Left kidney (tissue), 2 donors: Measurements from ENCODE around the gene SMS. TPM values are rescaled to one million over a fixed set of nuclear protein-coding genes. Genes with fewer than 3 reads are reported as not detected.

Experiments used
- DNase-seq: peaks from one replicate; pipeline ENCODE4 v3.0.0-alpha.2; 2013
- polyA plus RNA-seq: library from polyadenylated mRNA; unstranded; fragments of 120-200 nt; gene quantifications from one replicate; pipeline ENCODE4 v1.2.1, GENCODE V29; 2013; ENCODE audit not compliant: insufficient read length

Gene SMS
- polyA plus RNA-seq, 1 donor, result 152 TPM

DNA sequence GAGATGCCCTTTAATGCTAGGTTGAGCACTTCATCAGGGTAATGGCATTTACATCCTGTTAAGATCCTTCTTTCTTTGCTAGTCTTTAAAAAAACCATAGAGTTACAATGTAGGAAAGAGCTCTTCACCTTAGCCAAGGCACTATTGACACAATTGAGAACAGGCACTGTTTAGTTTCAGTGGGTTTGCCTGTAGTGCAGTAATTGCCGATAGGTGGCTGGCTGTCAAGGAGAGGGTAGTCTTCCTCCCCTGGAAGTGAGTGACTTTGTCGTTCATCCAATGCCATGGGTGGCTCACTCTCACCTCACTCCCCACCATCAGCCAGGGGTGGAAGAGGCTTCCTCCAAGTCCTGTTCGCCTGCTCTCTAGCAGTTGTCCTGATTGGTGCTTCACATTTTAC, 34.7 kb downstream of the SMS start:
- no peak for DNase-seq

DNA sequence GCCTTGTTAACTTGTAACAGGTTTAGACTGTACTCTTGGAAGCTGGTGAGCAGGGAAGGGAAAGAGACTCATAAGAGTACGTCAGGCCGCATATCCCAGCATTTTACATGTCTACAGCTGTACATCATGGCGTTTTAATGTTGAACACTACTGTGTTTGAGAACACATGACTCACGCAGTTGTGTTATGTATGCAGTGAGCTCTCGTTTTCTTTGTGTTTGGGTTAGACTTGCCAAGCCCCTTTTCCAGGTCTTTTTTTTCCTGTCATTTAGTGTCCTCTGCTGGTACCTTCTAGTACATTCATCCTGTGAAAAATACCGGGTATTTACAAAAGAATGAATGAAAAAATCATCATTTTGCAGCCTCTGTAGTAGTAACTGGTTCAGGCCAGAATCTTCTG, 35.3 kb downstream of the SMS start:
- DNase-seq, result no peak

DNA sequence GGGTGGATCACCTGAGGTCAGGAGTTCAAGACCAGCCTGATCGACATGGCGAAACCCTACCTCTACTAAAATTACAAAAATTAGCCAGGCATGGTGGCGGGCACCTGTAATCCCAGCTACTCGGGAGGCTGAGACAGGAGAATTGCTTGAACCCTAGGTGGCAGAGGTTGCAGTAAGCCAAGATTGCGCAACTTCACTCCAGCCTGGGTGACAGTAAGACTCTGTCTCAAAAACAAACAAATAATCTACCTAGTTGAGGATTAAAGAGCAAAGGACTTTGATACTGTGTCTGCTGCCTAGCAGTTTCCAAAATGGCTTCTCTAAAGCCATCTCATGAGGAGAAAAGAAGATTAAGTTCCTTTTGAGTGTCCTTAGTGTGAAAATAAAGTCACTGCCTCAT, 37.8 kb downstream of the SMS start:
- no peak for DNase-seq

GRCh38 chrX:21982311-21982710, 41.8 kb downstream of the SMS start:
- no peak for DNase-seq

GRCh38 chrX:21985332-21985777, 44.8 kb downstream of the SMS start:
- DNase-seq, result peak; percentile 76

DNA sequence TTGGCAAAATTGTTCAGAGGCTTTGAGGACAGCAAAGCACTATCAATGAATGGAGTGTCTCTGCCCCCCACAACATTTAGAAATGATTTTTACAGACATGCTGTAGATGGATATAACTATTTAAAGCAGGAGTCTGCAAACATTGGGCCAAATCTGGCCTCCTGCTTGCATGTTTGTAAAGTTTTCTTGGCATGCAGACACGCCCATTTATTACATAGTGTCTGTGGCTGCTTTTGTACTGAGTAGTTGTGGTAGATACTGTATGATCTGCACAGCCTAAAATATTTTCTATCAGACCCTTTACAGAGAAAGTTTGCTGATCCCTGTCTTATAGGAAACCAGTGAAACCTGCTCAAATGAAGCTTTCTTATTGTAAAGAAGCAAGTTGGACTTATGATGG, 46.1 kb downstream of the SMS start:
- no peak for DNase-seq

DNA sequence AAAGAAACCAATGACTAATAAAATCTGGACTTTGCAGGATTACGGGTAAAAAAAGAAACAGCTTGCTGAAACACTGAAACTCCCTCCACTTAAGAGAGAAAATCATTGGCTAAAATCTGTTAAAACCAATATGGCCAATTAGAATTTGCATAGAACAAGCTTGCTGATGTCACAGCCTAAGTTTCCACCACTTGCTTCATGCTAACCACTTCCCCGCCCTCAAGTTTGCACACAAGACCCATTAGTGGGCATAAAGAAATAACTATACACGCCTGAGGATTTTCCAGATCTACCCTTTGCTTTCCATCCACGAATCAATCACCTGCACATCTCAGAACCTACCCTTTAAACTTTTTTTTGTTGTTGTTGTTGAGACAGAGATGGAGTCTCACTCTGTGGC, 48.9 kb downstream of the SMS start:
- DNase-seq, result no peak

- DNase-seq, result no peak
Measured at GRCh38 chrX:21990832-21991231, 50.3 kb downstream of the SMS start.

- DNase-seq, result no peak
Measured at GRCh38 chrX:21991504-21991903, 51.0 kb downstream of the SMS start.

DNA sequence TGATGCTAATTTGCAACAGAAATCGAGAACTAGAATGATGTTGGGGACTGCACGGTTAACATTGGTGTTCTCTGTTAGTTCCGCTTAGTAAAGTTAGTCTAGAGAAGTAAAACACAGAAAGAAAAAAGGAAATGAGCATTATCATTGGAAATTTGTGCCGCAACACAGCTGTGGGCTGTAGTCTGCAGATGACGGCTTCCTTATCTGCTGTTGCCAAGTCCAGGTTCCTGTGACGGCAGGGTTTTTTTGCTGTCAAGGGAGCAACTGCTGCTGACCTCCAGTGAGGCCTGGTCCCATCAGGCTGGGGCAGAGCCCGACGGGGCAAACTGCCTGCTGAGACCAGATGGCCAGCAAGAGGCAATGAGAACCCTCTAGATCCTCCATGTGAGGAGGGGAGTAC, 52.8 kb downstream of the SMS start:
- no peak for DNase-seq

GRCh38 chrX:21996872-21997455, 56.5 kb downstream of the SMS start:
- DNase-seq, result no peak

DNA sequence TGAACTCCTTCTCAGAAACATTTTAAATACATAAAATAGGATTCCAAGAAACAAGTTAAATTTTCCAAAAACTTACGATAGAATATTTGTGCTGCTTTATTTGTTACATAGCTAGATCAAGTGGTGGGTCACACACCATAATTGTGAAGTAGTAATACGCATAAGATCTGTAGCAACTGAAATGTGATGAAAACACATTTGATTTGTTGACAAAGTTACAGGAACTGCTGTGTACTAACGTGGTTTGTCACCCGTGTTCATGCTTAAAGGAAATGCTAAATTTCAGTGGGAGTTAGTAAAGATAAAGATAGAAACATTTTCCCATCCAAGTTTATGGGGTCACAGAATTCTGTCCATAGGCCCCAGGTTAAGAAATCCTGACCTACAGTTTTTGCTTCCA, 57.5 kb downstream of the SMS start:
- DNase-seq, result no peak

DNA sequence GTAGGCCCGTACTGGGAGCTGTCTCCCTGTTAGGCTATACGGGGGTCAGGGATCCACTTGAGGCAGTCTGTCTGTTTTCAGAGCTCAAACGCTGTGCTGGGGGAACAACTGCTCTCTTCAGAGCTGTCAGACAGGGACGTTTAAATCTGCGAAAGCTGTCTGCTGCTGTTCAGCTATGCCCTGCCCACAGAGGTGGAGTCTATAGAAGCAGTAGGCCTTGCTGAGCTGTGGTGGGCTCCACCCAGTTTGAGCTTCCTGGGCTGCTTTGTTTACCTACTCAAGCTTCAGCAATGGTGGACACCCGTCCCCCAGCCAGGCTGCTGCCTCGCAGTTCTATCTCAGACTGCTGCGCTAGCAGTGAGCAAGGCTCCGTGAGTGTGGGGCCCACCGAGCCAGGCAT, 64.4 kb downstream of the SMS start:
- no peak for DNase-seq

DNA sequence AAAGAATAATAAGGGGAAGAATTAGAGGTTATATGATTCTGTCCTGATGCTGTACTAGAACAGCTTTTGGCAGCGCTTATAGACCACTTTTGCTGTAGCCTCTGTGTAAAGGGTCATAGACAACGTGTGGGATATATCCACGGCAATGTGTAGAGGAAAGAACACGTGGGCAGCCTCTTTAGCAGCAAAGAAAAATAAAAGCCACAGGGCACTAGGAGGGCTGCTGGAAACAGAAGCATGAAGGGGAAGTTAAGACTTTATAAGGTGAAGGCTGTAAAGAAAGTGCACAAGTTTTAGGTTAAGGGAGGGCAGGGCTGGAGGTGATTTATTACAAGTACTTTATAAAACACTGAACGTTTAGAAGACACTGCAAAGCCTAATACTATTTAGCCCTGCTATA, 71.5 kb downstream of the SMS start:
- no peak for DNase-seq

DNA sequence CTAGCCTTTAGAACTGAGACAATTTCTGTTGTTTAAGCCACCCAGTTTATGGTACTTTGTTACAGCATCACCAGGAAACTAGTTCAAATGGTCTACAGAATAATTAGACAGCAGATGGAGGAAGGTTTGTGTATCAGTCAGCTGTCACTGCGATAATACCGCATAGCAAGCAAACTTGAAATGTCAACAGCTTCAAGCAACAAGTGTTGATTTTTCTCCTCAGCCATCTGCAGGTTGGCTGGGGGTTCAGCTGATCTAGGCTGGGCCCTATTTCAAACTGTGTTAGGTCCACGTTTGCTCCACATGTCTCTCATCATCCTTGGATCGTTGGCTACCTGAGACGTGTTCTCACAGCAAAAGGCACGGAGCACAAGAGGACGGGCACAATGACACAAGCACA, 72.4 kb downstream of the SMS start:
- DNase-seq, result no peak

- no peak for DNase-seq
Measured at GRCh38 chrX:22015139-22015750, 74.7 kb downstream of the SMS start.

GRCh38 chrX:22021751-22022324, 81.3 kb downstream of the SMS start:
- no peak for DNase-seq

GRCh38 chrX:22024577-22024976, 84.1 kb downstream of the SMS start:
- DNase-seq, result no peak

GRCh38 chrX:22025751-22026150, 85.2 kb downstream of the SMS start:
- no peak for DNase-seq

GRCh38 chrX:22026731-22027130, 86.2 kb downstream of the SMS start:
- no peak for DNase-seq

- DNase-seq, result no peak
Measured at GRCh38 chrX:22032084-22032483, 91.6 kb downstream of the SMS start, which contains the start of gene PHEX. Gene PHEX, plus strand, starts transcription at chrX:22032325. Its CDS starts 681 bp downstream, at chrX:22033006.

DNA sequence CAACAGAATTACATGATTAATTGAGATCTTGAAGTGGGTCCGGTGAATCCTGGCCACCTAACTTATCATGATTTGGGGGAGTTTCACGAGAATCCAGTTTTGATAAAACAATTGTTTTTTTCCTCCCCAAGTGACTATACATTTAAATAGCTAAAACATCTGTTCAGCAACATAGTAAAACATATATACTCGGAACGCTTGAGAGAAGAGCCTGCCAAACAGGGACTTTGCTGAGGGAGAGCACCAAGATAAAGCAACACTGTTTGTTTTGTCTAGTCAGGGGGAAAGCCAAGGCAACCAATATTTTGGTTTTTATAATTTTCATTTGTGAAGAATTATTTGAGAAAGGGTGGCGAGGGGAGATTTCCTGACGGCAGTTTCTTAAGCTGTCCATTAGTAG, 92.0 kb downstream of the SMS start:
- no peak for DNase-seq

DNA sequence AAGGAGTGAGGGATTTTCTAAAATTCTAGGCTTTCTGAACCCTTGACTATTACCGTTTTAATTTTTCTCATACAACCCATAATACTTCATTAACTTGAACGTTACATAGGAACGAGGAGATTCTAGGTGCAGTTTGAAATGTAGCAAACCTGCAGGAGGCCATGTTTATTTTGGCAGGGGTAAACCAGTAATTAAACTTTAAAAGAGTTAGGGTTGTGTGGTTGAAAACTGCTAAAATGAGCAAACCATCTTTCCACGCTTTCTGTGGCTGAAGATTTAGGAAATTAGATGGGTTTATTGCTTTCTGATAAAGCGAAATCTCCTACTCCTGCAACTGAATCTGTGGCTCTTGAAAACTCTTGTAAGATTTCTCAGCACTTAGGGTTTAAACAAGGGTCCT, 93.3 kb downstream of the SMS start:
- DNase-seq, result no peak

GRCh38 chrX:22035236-22035635, 94.7 kb downstream of the SMS start:
- DNase-seq, result no peak
